ENCODE results near the gene L3MBTL4.

Gene L3MBTL4

GRCh38 chr18:6021306-6022073 is 393.2 kb downstream of the L3MBTL4 start:
- DNase-seq (ENCODE audit: insufficient read length, low spot score) (no peak), FAIRE-seq (no peak)
- TF ChIP-seq POLR2A (IDR thresholded peaks at IDR 0.05; ENCODE audit: low read depth, low read length): no peak

- FAIRE-seq (no peak), DNase-seq (ENCODE audit: insufficient read length, low spot score) (no peak)
- no peak for TF ChIP-seq POLR2A (IDR thresholded peaks at IDR 0.05; ENCODE audit: low read depth, low read length)
Observed at GRCh38 chr18:6018671-6019070, 396.0 kb downstream of the L3MBTL4 start.

- no peak for TF ChIP-seq POLR2A (IDR thresholded peaks at IDR 0.05; ENCODE audit: low read depth, low read length)
- no peak for DNase-seq (ENCODE audit: insufficient read length, low spot score)
- no peak for FAIRE-seq
Observed at GRCh38 chr18:6017171-6017570, 397.5 kb downstream of the L3MBTL4 start.

- FAIRE-seq (no peak), DNase-seq (ENCODE audit: insufficient read length, low spot score) (no peak)
- no peak for TF ChIP-seq POLR2A (IDR thresholded peaks at IDR 0.05; ENCODE audit: low read depth, low read length)
Observed at GRCh38 chr18:6015364-6015763, 399.3 kb downstream of the L3MBTL4 start.

- DNase-seq (ENCODE audit: insufficient read length, low spot score) (no peak), FAIRE-seq (no peak)
- no peak for TF ChIP-seq POLR2A (IDR thresholded peaks at IDR 0.05; ENCODE audit: low read depth, low read length)
Observed at GRCh38 chr18:6013171-6013810, 401.4 kb downstream of the L3MBTL4 start.

- DNase-seq (ENCODE audit: insufficient read length, low spot score): no peak
- FAIRE-seq: no peak
- TF ChIP-seq POLR2A (IDR thresholded peaks at IDR 0.05; ENCODE audit: low read depth, low read length): no peak
Observed at GRCh38 chr18:6010921-6011320, 403.8 kb downstream of the L3MBTL4 start.

- no peak for FAIRE-seq
- TF ChIP-seq POLR2A (IDR thresholded peaks at IDR 0.05; ENCODE audit: low read depth, low read length): no peak
- DNase-seq (ENCODE audit: insufficient read length, low spot score): no peak
Observed at GRCh38 chr18:6010284-6010683, 404.4 kb downstream of the L3MBTL4 start.

GRCh38 chr18:6009756-6010155 is 405.0 kb downstream of the L3MBTL4 start:
- TF ChIP-seq POLR2A (IDR thresholded peaks at IDR 0.05; ENCODE audit: low read depth, low read length): no peak
- no peak for DNase-seq (ENCODE audit: insufficient read length, low spot score)
- FAIRE-seq: no peak

GRCh38 chr18:6004683-6005082 is 410.0 kb downstream of the L3MBTL4 start:
- TF ChIP-seq POLR2A (IDR thresholded peaks at IDR 0.05; ENCODE audit: low read depth, low read length): no peak
- FAIRE-seq: no peak
- no peak for DNase-seq (ENCODE audit: insufficient read length, low spot score)

GRCh38 chr18:6004119-6004518 is 410.6 kb downstream of the L3MBTL4 start:
- TF ChIP-seq POLR2A (IDR thresholded peaks at IDR 0.05; ENCODE audit: low read depth, low read length): no peak
- DNase-seq (ENCODE audit: insufficient read length, low spot score): no peak
- no peak for FAIRE-seq

GRCh38 chr18:6001867-6002266 is 412.8 kb downstream of the L3MBTL4 start:
- DNase-seq (ENCODE audit: insufficient read length, low spot score) (no peak), FAIRE-seq (no peak)
- TF ChIP-seq POLR2A (IDR thresholded peaks at IDR 0.05; ENCODE audit: low read depth, low read length): no peak

- FAIRE-seq (no peak), DNase-seq (ENCODE audit: insufficient read length, low spot score) (no peak)
- no peak for TF ChIP-seq POLR2A (IDR thresholded peaks at IDR 0.05; ENCODE audit: low read depth, low read length)
Observed at GRCh38 chr18:5998907-5999306, 415.8 kb downstream of the L3MBTL4 start.

- DNase-seq (ENCODE audit: insufficient read length, low spot score): no peak
- no peak for FAIRE-seq
- TF ChIP-seq POLR2A (IDR thresholded peaks at IDR 0.05; ENCODE audit: low read depth, low read length): no peak
Observed at GRCh38 chr18:5998166-5998881, 416.4 kb downstream of the L3MBTL4 start.

- no peak for FAIRE-seq
- DNase-seq (ENCODE audit: insufficient read length, low spot score): no peak
Observed at GRCh38 chr18:5997361-5997760, 417.4 kb downstream of the L3MBTL4 start.

More at GRCh38 chr18:5997361-5997760, 417.4 kb downstream of the L3MBTL4 start:
- TF ChIP-seq POLR2A (IDR thresholded peaks at IDR 0.05; ENCODE audit: low read depth, low read length): no peak
